Chondrocyte (in vitro differentiated cells): ENCODE measurements around the gene AAGAB. TPM values are rescaled to one million over a fixed set of nuclear protein-coding genes. Genes with fewer than 3 reads are reported as not detected.

Experiments used
- DNase-seq: peaks from one replicate; pipeline ENCODE4 v3.0.0; 2021; ENCODE audit warnings: mixed read lengths, low spot score
- H3K27ac Mint-ChIP-seq: one replicate; pipeline ENCODE4 v1.8.0; 2021; ENCODE audit warnings: mild to moderate bottlenecking, moderate library complexity, mixed read lengths; ENCODE audit not compliant: unreplicated experiment
- H3K27me3 Mint-ChIP-seq: 2 replicates; pipeline ENCODE4 v1.8.0; 2021; ENCODE audit warnings: low read depth, mixed read lengths
- H3K36me3 Mint-ChIP-seq: 2 replicates; pipeline ENCODE4 v1.8.0; 2021; ENCODE audit warnings: low read depth, mixed read lengths
- H3K4me1 Mint-ChIP-seq: 2 replicates; pipeline ENCODE4 v1.8.0; 2021; ENCODE audit warnings: low read depth, mild to moderate bottlenecking, mixed read lengths
- H3K4me3 Mint-ChIP-seq: one replicate; pipeline ENCODE4 v1.8.0; 2021; ENCODE audit warnings: mild to moderate bottlenecking, moderate library complexity, mixed read lengths; ENCODE audit not compliant: unreplicated experiment
- H3K9me3 Mint-ChIP-seq: 2 replicates; pipeline ENCODE4 v1.8.0; 2021; ENCODE audit warnings: low read depth, mixed read lengths
- total RNA-seq: library from RNA; stranded (reverse); gene quantifications from 3 replicates; pipeline ENCODE4 v1.2.1, GENCODE V29; 2021
- TF ChIP-seq, protein P1 (sequence below): fragments of 200-600 bp; sonication (generic); IDR thresholded peaks from 2 replicates; pipeline ENCODE4 v1.5.0; 2021; ENCODE audit warnings: antibody characterized with exemption, mild to moderate bottlenecking, moderate library complexity

AAGAB gene
- total RNA-seq, 1 donor from 2014 or later = 32.0 TPM

DNA sequence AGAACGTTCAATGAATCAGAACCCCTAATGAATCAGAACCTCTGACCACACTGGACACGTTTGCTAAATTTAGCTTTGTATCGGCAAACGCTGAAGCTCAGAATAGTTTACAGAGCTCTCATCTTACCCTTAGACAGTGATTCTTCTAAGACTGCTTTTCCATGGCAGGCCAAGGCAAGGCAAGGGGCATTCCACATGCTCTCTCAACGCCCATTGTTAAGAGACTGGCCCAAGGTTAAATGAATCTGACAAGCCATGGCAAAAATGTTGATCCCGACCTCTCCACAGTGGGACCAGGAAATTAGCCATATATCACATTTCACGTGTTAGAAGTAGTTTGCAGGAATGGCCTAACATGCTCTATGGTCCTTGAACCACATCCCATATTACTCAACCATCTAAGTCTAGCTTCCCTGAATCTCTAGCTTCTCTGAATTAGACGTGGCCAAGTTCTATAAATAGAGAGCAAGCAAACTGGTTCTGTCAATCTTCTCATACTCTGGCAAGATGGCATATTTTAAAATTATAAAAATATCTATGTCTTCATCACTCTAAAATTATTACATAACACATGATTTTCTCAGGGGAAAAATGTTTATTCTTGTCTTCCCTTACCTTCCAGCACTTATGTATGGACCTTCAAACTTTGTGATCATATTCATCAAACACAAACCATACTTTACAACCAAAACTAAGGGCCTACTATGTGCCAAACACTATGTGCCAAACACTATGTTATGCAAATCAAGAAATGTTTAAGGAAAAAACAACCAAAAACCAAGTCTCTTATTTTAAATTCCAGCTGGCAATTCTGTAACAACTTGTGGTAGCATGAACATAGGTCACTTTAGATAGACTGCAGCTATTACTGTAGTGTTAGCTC is 54.3 kb downstream of the AAGAB start:
- Mint-ChIP-seq H3K9me3 (no peaks in the 10 kb centered on the region), H3K4me1 (peaks cover 24% of the 10 kb centered on the region), H3K27ac (peak overlapping the region; percentile 35), H3K4me3 (no peak overlapping the region), H3K36me3 (peaks cover 19% of the 10 kb centered on the region), H3K27me3 (no peaks in the 10 kb centered on the region)
- DNase-seq = no peak
- TF ChIP-seq, protein P1, sequence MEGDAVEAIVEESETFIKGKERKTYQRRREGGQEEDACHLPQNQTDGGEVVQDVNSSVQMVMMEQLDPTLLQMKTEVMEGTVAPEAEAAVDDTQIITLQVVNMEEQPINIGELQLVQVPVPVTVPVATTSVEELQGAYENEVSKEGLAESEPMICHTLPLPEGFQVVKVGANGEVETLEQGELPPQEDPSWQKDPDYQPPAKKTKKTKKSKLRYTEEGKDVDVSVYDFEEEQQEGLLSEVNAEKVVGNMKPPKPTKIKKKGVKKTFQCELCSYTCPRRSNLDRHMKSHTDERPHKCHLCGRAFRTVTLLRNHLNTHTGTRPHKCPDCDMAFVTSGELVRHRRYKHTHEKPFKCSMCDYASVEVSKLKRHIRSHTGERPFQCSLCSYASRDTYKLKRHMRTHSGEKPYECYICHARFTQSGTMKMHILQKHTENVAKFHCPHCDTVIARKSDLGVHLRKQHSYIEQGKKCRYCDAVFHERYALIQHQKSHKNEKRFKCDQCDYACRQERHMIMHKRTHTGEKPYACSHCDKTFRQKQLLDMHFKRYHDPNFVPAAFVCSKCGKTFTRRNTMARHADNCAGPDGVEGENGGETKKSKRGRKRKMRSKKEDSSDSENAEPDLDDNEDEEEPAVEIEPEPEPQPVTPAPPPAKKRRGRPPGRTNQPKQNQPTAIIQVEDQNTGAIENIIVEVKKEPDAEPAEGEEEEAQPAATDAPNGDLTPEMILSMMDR = no peak

- TF ChIP-seq, protein P1 = no peak
- no peaks in the 10 kb centered on the region for H3K27me3 Mint-ChIP-seq
- H3K9me3 Mint-ChIP-seq = no peaks in the 10 kb centered on the region
- no peak overlapping the region for H3K4me3 Mint-ChIP-seq
- DNase-seq = no peak
- H3K27ac Mint-ChIP-seq = no peak overlapping the region
- H3K4me1 Mint-ChIP-seq = peaks cover 24% of the 10 kb centered on the region
- peaks cover 16% of the 10 kb centered on the region for H3K36me3 Mint-ChIP-seq
These were observed 55.1 kb downstream of the AAGAB start for GRCh38 chr15:67199391-67199790.

GRCh38 chr15:67198157-67198754 is 56.2 kb downstream of the AAGAB start:
- Mint-ChIP-seq H3K4me1 (peaks cover 33% of the 10 kb centered on the region), H3K27me3 (no peaks in the 10 kb centered on the region), H3K36me3 (peaks cover 13% of the 10 kb centered on the region), H3K9me3 (no peaks in the 10 kb centered on the region), H3K27ac (no peak overlapping the region), H3K4me3 (no peak overlapping the region)
- DNase-seq = no peak
- TF ChIP-seq, protein P1 = no peak

GRCh38 chr15:67197364-67197695 is 57.1 kb downstream of the AAGAB start:
- Mint-ChIP-seq H3K36me3 (peaks cover 9% of the 10 kb centered on the region), H3K4me3 (no peak overlapping the region), H3K9me3 (no peaks in the 10 kb centered on the region), H3K27me3 (no peaks in the 10 kb centered on the region), H3K4me1 (peaks cover 35% of the 10 kb centered on the region), H3K27ac (no peak overlapping the region)
- TF ChIP-seq, protein P1 = no peak
- DNase-seq = no peak

GRCh38 chr15:67196672-67197363 is 57.6 kb downstream of the AAGAB start:
- H3K4me3 Mint-ChIP-seq = no peak overlapping the region
- H3K36me3 Mint-ChIP-seq = peaks cover 9% of the 10 kb centered on the region
- DNase-seq = no peak
- H3K27ac Mint-ChIP-seq = no peak overlapping the region
- H3K9me3 Mint-ChIP-seq = no peaks in the 10 kb centered on the region
- peaks cover 35% of the 10 kb centered on the region for H3K4me1 Mint-ChIP-seq
- TF ChIP-seq, protein P1 = no peak
- no peaks in the 10 kb centered on the region for H3K27me3 Mint-ChIP-seq
